ENCODE data around the gene PTK7.

- TF ChIP-seq FOXM1 (IDR thresholded peaks at IDR 0.05; ENCODE audit: borderline replicate concordance), result no peak
- TF ChIP-seq ELF4 (IDR thresholded peaks at IDR 0.05), result no peak
Observed at GRCh38 chr6:43146709-43147688, 70.9 kb downstream of the PTK7 start.

All from HEK293T (cell line).